Brain microvascular endothelial cell (primary cell): Measurements from ENCODE around the gene LHFPL2.

Experiments
- DNase-seq: peaks from one replicate; pipeline ENCODE4 v3.0.0-alpha.2; 2020
- H3K27ac ChIP-seq: fragments of 250-450 bp; sonication (Bioruptor Pico); 2 replicates; pipeline ENCODE4 v1.5.1; 2020; ENCODE audit warnings: mild to moderate bottlenecking, moderate library complexity
- H3K27me3 ChIP-seq: fragments of 250-450 bp; sonication (Bioruptor Pico); replicated peaks from 2 replicates; pipeline ENCODE4 v1.5.1; 2020; ENCODE audit warnings: mild to moderate bottlenecking
- H3K36me3 ChIP-seq: fragments of 250-450 bp; sonication (Bioruptor Pico); replicated peaks from 2 replicates; pipeline ENCODE4 v1.5.1; 2020; ENCODE audit warnings: mild to moderate bottlenecking
- H3K4me3 ChIP-seq: 2 replicates; pipeline ENCODE4 v1.5.1; 2011; ENCODE audit warnings: low read depth, mild to moderate bottlenecking, control low read depth, low read length, moderate library complexity
- in situ Hi-C: cut with HindIII; loops from 2 replicates; pipeline ENCODE4 v1.10.0; 2017; ENCODE audit warnings: low sequenced_read_pairs, low pct_ligation_motif_present
- TF ChIP-seq, protein P1 (sequence below): IDR thresholded peaks from 2 replicates; pipeline ENCODE4 v1.5.1; 2011; ENCODE audit warnings: low read depth, mild to moderate bottlenecking, moderate library complexity, low read length, control low read depth, inconsistent platforms; ENCODE audit errors: missing control alignments

Gene LHFPL2

DNA sequence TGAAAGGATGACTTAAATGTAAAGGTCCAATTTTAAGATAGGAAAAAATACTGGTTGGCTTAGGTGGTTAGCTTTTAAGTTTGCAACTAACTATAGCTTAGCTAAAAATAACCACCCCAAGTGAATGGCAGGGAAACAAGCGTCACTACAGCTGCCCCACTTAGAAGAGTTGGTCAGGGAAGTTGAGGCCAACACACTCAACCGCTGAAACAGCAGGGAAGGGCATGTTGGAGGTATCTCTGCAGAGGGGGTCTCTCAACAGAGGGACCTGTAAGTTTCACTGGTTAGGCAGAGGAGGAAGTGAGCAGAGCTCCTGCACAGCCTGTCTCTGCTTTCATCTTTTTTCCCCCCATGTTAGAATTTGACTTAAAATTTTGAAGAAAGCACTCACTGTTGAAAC is 75.3 kb downstream of the LHFPL2 start:
- no peak overlapping the region for H3K27ac ChIP-seq
- in situ Hi-C loops: no loop called here
- H3K4me3 ChIP-seq: no peak overlapping the region
- no peaks in the 10 kb centered on the region for H3K27me3 ChIP-seq
- no peaks in the 10 kb centered on the region for H3K36me3 ChIP-seq
- TF ChIP-seq, protein P1, sequence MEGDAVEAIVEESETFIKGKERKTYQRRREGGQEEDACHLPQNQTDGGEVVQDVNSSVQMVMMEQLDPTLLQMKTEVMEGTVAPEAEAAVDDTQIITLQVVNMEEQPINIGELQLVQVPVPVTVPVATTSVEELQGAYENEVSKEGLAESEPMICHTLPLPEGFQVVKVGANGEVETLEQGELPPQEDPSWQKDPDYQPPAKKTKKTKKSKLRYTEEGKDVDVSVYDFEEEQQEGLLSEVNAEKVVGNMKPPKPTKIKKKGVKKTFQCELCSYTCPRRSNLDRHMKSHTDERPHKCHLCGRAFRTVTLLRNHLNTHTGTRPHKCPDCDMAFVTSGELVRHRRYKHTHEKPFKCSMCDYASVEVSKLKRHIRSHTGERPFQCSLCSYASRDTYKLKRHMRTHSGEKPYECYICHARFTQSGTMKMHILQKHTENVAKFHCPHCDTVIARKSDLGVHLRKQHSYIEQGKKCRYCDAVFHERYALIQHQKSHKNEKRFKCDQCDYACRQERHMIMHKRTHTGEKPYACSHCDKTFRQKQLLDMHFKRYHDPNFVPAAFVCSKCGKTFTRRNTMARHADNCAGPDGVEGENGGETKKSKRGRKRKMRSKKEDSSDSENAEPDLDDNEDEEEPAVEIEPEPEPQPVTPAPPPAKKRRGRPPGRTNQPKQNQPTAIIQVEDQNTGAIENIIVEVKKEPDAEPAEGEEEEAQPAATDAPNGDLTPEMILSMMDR: no peak
- DNase-seq: no peak

DNA sequence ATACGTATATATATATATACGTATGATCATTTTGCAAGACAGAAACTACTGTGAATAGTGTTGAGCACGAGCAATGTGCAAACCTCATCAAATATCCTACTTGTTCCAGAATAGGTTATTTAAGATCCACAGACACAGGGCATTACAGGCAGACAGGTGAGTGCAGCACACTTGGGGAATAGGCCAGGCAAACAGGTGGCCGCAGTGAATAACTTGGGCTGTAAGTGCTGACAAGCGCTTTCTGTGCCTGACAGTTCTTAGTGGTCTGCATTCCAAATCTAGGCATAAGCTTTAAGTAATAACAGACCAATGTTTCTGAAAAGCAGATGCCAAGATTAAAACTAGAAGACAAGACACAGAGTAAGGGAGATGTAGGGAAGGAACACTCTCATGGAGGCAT is 77.9 kb downstream of the LHFPL2 start:
- no peaks in the 10 kb centered on the region for H3K27me3 ChIP-seq
- DNase-seq: no peak
- no peak overlapping the region for H3K27ac ChIP-seq
- H3K36me3 ChIP-seq: no peaks in the 10 kb centered on the region
- TF ChIP-seq, protein P1: no peak
- in situ Hi-C loops: no loop called here
- no peak overlapping the region for H3K4me3 ChIP-seq

DNA sequence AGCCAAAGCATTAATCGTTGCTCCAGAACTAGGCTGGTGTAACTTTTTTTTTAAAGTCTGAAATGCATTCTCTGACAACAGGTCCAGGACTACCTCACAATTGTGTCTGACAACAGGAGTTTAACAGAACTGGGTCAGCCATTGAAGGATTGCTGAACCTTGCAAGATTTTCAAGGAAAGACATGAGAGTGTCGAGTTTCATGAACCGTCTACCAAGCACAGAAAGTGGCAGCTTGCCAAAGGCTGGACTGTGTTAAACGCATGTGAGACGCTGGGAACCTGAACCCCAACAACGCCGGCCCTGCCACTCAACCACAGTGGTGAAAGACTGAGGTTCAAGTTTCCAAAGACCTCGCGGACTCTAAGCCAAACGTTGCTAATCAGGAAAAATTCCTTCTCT is 79.1 kb downstream of the LHFPL2 start:
- no peaks in the 10 kb centered on the region for H3K36me3 ChIP-seq
- in situ Hi-C loops: no loop called here
- no peak overlapping the region for H3K4me3 ChIP-seq
- DNase-seq: peak; percentile 92
- H3K27me3 ChIP-seq: no peaks in the 10 kb centered on the region
- peak overlapping the region; percentile 47 for H3K27ac ChIP-seq
- TF ChIP-seq, protein P1: no peak

DNA sequence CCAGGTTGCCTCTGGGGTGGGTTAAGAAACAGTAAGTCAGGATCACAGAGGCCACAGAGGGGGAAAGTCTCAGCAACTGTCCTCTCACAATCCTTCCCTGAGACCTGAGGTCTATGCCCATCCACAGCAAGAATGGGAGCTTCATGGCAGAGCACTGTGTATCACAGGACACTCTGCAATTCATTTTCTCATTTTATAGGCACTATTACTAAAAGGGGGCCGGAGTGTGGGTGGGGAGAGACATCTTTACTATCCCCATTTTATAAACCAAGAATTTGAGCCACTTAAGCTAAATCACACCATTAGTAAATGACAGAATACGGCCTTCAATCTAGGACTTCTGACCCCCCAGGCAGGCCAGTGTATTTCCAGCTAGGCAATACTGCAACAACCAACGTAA is 79.9 kb downstream of the LHFPL2 start:
- Histone ChIP-seq H3K36me3 (no peaks in the 10 kb centered on the region), H3K27me3 (no peaks in the 10 kb centered on the region), H3K27ac (no peak overlapping the region), H3K4me3 (no peak overlapping the region)
- in situ Hi-C loops: no loop called here
- DNase-seq: no peak
- TF ChIP-seq, protein P1: no peak

DNA sequence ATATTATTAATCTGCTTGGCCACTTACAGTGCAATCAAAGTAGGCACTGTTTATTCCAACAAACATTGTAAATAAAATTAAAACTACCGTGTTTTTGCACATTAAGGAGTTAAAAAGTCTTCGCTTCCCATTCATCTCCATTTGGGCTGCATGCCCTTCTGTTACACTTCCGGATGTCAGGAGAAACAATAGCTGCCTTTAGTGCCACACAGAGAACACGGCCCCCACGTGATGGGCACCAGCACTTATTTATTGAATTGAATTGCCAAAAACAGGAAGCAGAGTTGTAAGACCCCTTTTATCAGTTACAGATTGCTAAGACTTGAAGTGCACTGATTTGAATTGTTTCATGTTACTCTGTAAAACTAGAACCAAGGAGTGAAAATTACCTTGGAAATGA is 80.4 kb downstream of the LHFPL2 start:
- in situ Hi-C loops: no loop called here

DNA sequence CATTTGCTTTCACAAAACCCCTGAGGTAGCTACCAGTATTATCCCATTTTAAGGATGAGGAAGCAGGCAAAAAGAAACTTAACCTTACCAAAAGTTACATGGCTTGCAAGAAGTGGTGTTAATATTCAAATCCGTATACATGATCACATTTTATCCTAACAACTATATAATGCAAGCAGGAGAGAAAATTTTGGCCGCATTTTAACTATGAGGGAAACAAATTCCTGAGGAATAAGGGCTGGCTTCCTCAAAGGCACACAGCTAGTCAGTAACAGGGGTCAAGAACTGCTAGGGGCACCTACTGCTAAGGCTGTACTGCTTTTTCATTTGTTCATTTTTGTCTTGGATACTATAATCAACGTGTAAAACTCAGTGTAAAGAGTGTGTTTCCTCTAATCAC is 81.0 kb downstream of the LHFPL2 start:
- in situ Hi-C loops: no loop called here
- Histone ChIP-seq H3K36me3 (peaks cover 2% of the 10 kb centered on the region), H3K4me3 (no peak overlapping the region), H3K27ac (peak overlapping the region; percentile 83), H3K27me3 (no peaks in the 10 kb centered on the region)
- TF ChIP-seq, protein P1: no peak
- no peak for DNase-seq

More for the DNA sequence above, 80.4 kb downstream of the LHFPL2 start:
- H3K4me3 ChIP-seq: no peak overlapping the region
- H3K27ac ChIP-seq: no peak overlapping the region
- TF ChIP-seq, protein P1: no peak
- DNase-seq: no peak
- H3K36me3 ChIP-seq: peaks cover 2% of the 10 kb centered on the region
- H3K27me3 ChIP-seq: no peaks in the 10 kb centered on the region
